Panc1 (cell line): ENCODE data around the gene DIAPH2.

Experiments used
- CTCF ChIP-seq: fragments of 450-650 bp; IDR thresholded peaks from 2 replicates; pipeline ENCODE4 v1.5.1; 2017; ENCODE audit warnings: mild to moderate bottlenecking
- POLR2AphosphoS5 ChIP-seq: IDR thresholded peaks from 2 replicates; pipeline ENCODE4 v1.6.1; 2012; ENCODE audit warnings: mild to moderate bottlenecking, low read depth, low read length, moderate library complexity
- TCF7L2 ChIP-seq: IDR thresholded peaks from 2 replicates; pipeline ENCODE4 v1.6.1; 2011; ENCODE audit warnings: mild to moderate bottlenecking, low read depth, low read length, inconsistent platforms
- TF ChIP-seq, protein P1 (sequence below), 2 experiments: IDR thresholded peaks; 2 replicates each; pipeline ENCODE4 v1.6.1; 2011 to 2012; ENCODE audit warnings: low read depth in 2 of 2, control low read depth in 1 of 2, low read length in 1 of 2, mild to moderate bottlenecking in 1 of 2, moderate library complexity in 1 of 2; ENCODE audit not compliant: insufficient read depth in 1 of 2

DNA sequence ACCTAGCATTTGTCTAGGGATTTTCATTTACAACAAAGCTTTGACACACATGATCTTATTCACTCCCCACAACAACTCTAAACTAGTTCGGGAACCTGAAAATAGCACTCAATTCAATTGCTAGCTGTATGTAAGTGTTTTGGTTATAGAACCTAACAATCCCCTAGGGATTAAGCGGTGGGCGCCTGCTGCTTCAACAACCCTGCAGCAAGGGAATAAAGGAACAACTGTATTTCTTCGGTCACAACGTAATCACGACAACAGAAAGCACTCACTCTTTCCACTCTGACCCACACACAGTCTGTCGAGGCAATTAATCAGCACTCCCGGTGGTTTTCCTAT lies 674 bp upstream of the DIAPH2 start:
- TF ChIP-seq POLR2AphosphoS5: no peak
- no peak for TF ChIP-seq CTCF
- TF ChIP-seq TCF7L2: no peak
- TF ChIP-seq, protein P1, sequence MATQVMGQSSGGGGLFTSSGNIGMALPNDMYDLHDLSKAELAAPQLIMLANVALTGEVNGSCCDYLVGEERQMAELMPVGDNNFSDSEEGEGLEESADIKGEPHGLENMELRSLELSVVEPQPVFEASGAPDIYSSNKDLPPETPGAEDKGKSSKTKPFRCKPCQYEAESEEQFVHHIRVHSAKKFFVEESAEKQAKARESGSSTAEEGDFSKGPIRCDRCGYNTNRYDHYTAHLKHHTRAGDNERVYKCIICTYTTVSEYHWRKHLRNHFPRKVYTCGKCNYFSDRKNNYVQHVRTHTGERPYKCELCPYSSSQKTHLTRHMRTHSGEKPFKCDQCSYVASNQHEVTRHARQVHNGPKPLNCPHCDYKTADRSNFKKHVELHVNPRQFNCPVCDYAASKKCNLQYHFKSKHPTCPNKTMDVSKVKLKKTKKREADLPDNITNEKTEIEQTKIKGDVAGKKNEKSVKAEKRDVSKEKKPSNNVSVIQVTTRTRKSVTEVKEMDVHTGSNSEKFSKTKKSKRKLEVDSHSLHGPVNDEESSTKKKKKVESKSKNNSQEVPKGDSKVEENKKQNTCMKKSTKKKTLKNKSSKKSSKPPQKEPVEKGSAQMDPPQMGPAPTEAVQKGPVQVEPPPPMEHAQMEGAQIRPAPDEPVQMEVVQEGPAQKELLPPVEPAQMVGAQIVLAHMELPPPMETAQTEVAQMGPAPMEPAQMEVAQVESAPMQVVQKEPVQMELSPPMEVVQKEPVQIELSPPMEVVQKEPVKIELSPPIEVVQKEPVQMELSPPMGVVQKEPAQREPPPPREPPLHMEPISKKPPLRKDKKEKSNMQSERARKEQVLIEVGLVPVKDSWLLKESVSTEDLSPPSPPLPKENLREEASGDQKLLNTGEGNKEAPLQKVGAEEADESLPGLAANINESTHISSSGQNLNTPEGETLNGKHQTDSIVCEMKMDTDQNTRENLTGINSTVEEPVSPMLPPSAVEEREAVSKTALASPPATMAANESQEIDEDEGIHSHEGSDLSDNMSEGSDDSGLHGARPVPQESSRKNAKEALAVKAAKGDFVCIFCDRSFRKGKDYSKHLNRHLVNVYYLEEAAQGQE (IDR thresholded peaks at IDR 0.05; ENCODE audit: insufficient read depth in 1 of 2, low read depth in 2 of 2, low read length in 1 of 2): no peak
